ENCODE results near the gene CD84.
"Not testable (repeated sequence)": the region's sequence is repeated elsewhere in the genome, so short reads cannot be mapped to it uniquely, and the experiment has no call there.

Gene CD84, protein sequence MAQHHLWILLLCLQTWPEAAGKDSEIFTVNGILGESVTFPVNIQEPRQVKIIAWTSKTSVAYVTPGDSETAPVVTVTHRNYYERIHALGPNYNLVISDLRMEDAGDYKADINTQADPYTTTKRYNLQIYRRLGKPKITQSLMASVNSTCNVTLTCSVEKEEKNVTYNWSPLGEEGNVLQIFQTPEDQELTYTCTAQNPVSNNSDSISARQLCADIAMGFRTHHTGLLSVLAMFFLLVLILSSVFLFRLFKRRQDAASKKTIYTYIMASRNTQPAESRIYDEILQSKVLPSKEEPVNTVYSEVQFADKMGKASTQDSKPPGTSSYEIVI

GRCh38 chr1:160579216-160579701 lies at the start of gene CD84:
Gene CD84, minus strand, starts transcription at chr1:160579496. Its CDS starts 59 bp downstream, at chr1:160579437.
- no peak for DNase-seq

DNA sequence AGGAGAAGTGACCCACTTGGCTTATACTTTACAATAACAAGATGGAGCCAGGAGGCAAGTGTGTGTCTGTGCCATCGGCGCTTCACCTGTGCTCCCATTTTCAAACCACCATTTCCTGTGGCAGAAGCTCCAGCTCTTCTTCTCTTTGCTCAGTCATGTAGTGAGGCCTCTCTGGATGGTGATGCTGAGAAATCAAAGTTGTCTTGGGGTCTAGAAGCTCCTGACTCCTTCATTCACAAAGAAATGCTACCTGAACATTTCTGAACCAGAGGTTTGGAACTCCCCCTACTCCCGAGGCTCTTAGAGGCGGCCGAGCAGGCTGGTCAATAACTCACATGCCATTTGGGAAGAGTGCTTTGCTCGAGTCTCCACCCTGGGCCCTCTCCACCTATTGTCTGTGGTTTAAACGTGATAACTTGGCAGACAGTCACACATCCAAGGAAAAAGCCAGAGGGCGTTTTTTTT lies 49.5 kb upstream of the CD84 start:
- no peak for DNase-seq

DNA sequence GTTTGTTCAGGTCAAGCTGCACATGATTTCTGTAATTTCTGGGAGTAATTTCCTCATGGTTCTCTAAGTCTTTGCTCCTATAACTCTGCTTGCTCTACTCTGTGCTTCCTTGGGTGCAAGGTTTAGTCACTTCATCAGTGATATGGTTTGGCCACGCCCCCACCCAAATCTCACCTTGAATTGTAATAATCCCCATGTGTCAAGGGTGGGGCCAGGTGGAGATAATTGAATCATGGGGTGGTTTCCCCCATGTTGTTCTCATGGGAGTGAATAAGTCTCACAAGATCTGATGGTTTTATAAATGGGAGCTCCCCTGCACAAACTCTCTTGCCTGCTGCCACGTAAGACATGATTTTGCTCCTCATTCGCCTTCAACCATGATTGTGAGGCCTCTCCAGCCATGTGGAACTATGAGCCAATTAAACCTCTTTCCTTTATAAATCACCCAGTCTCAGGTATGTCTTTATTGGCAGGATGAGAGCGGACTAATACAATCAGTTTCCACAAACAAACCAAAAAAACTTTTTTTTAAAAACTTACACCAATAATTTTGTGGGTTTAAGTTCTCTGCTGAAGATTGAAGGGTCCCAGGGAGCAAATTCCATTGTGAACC lies 48.5 kb upstream of the CD84 start:
- DNase-seq, result not testable (repeated sequence)

GRCh38 chr1:160626509-160627342 lies 47.4 kb upstream of the CD84 start:
- DNase-seq, result no peak

GRCh38 chr1:160625725-160626498 lies 46.6 kb upstream of the CD84 start:
- DNase-seq, result no peak

DNA sequence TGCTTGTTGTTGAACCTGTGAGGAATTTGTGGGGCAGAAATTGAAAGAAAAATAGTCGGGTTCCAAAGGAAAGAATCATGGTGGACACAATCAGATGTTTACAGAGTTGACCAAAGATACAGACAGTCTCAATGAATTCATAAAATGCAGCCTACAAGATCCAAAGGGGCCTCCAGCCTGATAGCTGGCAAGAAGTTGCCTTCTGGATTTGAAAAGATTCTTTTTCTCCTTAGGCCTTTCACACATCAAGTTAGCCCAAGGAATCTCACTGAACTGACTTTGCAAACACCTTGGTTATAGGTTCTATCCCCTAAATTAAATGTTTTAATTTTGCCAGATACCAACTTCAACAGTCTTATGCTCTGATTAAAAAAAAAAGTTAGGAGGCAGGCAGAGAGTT lies 46.0 kb upstream of the CD84 start:
- DNase-seq, result no peak

DNA sequence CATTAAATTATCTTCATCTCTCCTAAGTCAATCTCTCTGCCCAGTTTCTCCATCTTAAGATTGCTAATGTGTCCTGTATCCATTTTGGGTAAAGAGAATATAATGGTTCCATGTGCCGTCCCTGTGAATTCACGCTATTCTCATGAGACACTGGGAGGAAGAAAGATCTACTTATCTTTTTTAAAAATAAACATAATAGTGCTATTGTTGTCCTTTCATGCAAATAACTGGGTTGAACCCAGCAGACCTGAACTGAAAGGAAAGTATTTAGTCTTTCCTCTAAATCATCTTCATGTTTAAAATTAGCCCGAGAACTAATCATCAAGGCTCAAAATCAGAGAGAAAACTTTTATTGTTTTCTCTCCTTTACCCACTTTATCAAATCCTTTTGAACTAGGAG lies 45.2 kb upstream of the CD84 start:
- DNase-seq, result no peak

DNA sequence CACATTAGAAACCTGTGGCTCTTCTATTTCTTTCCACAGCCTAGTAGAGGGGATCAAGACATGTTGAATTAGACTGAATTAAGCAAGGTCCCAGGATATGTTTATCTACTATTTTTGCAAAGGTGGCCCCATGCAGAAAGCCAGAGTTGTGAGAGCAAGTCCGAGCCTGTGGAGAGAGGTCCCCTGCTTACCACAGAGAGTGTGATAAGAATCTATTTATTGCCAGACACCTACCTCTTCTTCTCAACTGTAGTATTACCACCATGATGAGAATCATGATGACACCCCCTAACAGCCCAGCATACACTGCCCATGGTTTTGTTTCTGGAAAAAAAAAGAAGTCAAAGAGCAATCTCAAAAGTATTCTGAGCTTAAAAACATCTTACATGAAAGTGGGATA lies 44.6 kb upstream of the CD84 start:
- no peak for DNase-seq

DNA sequence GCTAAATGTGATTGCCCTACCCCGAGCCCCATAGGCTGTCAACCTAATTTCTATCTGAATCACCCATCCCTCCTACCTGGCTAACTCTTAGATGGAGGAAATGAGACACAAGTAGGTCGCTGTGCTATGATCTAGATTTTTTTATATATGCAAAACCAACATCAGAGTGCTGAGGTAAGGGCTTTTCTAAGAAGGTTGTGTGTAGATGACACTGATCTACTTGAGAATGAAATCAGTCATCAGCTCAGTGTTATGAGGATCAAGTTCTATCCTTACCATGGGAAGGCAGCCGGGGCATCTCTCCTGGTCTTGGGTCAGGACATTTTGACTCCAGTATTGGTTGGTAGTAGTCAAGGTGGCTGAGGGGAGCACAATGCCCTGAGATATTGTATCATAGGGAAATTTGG lies 43.9 kb upstream of the CD84 start:
- DNase-seq, result no peak

- no peak for DNase-seq
Observed at GRCh38 chr1:160622501-160623226, 43.4 kb upstream of the CD84 start.

GRCh38 chr1:160621633-160622413 lies 42.5 kb upstream of the CD84 start:
- no peak for DNase-seq

DNA sequence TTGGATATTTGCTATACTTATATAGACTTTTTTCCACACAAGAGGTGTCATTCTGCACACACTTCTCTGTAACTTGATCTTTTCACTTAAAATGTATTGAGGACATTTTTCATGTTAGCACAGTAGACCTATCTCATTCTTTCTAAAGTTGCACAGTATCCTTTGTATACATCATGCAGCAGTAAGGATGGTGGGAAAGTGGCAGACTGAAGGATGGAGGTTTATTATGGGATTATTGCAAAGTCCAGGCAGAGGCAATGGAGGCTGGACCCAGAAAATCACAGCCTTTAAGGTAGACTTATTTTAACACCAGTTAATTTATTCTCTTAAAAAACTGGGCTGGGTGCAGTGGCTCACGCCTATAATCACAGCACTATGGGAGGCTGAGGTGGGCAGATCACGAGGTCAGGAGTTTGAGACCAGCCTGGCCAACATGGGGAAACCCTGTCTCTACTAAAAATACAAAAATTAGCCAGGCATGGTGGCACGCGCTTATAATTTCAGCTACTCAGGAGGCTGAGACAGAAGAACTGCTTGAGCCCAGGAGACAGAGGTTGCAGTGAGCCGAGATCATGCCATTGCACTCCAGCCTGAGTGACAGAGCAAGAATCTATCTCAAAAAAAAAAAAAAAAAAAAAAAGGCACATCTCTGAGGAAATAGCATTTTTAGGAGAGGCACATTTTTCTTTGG lies 41.8 kb upstream of the CD84 start:
- DNase-seq, result no peak

GRCh38 chr1:160619742-160620277 lies 40.5 kb upstream of the CD84 start:
- no peak for DNase-seq

DNA sequence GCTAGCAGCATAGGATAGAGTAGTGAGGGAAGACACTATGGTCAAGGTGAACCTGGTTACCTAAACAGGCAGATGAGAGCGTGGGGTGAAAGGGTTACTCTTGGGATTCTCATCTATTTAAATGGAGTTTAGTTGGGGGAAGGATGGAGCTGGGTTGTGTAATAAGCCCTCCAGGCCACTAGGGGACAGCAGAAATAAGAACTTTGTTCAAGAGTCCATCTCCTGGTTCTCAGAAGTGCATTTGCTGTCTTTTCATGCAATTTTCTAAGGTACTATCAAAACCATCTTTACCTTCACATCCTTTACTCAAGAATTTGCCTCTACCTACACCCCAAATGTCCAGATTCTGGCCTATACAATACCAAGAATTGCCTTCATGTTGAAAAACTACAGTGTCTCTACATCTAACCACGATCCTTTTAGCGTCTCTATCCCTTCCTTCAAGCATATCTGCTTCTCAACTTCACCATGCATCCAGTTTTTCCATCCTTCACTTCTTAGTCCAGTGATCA lies 39.5 kb upstream of the CD84 start:
- DNase-seq, result peak in 1 of 2 experiments; percentile 16

DNA sequence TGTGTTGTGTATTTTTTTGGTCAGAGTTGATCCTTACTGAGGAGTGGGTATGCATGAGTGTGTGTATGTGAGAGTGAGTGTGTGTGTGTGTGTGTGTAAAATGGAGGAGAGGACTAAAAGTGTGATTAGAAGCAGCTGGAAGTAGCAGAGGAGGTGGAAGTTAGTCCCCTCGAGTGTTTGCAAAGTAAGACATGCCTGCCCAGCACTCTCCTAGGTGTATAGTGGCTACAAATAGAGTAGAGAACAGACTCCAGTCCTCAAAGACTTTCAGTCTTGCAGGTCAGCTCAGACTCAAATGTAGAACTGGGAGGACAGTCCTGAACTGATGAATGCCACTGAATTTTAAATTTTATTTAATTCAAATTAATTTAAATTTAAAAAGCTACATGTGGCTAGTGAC lies 39.0 kb upstream of the CD84 start:
- DNase-seq, result no peak

DNA sequence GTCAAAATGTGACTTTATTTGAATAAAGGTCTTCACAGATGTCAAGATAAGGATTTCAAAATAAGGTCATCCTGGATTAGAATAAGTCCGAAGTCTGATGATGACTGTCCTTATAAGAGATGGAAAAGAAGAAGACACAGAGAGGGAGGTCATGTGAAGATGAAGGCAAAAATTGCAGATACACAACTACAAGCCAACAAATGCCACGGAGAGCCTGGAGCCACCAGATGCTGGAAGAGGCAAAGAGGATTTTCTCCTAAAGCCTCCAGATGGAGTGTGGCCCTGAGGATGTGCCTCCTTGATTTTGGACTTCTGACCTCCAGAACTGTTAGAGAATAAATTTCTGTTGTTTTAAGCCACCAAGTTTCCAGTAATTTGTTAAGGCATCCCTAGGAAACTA lies 36.4 kb upstream of the CD84 start:
- no peak for DNase-seq

GRCh38 chr1:160614410-160614809 lies 35.1 kb upstream of the CD84 start:
- DNase-seq, result no peak

GRCh38 chr1:160612613-160613218 lies 33.4 kb upstream of the CD84 start:
- DNase-seq, result no peak

DNA sequence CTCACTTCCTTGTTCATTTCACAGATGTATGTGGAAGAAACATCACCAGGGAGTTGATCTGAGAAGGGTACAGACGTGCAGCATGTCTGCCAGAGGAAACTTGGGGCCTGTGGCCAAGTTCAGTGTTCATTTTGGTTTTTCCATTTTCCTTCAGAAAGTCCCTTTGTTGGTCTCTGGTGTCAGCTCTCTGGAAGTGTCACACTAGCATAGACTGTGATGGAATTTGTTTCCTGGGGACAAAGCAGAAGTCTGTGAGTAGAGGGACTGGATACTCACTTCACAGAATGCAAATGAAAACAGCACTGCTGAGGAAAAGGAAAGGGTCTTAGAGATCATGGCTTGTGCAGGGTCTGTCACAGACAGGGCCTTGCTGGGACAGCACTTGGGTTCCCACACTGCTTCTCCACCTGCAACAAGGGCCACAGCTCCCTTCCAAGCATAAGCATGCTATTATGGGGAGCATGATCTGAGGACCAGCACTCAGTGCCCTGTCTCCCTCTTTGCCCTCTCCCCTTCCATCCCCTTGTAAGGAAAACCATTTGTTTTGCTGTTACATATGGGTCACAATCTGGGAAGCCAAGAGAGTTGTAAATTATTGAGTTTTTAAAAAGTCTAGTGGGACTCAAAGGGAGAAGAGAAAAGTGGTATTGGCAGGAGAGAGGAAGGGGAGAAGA lies 31.4 kb upstream of the CD84 start:
- DNase-seq, result no peak

Measured in NCI-H524 (cell line).